NK-92 treated with Interleukin-12 subunit alpha and Interleukin-12 subunit beta, amount 100 ng/mL, for 24 hours (cell line): ENCODE results near the gene FHDC1.
"Not testable (repeated sequence)": the region's sequence is repeated elsewhere in the genome, so short reads cannot be mapped to it uniquely, and the experiment has no call there.

Source experiments
- DNase-seq: peaks from one replicate; lab custom pipeline; 2025; lab: John Stamatoyannopoulos, UW

The FHDC1 gene, protein sequence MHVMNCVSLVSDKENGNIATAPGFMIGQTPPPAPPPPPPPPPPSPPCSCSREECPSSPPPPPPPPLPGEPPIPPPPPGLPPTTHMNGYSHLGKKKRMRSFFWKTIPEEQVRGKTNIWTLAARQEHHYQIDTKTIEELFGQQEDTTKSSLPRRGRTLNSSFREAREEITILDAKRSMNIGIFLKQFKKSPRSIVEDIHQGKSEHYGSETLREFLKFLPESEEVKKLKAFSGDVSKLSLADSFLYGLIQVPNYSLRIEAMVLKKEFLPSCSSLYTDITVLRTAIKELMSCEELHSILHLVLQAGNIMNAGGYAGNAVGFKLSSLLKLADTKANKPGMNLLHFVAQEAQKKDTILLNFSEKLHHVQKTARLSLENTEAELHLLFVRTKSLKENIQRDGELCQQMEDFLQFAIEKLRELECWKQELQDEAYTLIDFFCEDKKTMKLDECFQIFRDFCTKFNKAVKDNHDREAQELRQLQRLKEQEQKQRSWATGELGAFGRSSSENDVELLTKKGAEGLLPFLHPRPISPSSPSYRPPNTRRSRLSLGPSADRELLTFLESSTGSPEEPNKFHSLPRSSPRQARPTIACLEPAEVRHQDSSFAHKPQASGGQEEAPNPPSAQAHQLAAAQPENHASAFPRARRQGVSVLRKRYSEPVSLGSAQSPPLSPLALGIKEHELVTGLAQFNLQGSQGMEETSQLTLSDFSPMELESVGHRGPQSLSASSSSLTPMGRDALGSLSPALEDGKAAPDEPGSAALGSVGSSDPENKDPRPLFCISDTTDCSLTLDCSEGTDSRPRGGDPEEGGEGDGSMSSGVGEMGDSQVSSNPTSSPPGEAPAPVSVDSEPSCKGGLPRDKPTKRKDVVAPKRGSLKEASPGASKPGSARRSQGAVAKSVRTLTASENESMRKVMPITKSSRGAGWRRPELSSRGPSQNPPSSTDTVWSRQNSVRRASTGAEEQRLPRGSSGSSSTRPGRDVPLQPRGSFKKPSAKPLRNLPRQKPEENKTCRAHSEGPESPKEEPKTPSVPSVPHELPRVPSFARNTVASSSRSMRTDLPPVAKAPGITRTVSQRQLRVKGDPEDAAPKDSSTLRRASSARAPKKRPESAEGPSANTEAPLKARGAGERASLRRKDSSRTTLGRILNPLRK

DNA sequence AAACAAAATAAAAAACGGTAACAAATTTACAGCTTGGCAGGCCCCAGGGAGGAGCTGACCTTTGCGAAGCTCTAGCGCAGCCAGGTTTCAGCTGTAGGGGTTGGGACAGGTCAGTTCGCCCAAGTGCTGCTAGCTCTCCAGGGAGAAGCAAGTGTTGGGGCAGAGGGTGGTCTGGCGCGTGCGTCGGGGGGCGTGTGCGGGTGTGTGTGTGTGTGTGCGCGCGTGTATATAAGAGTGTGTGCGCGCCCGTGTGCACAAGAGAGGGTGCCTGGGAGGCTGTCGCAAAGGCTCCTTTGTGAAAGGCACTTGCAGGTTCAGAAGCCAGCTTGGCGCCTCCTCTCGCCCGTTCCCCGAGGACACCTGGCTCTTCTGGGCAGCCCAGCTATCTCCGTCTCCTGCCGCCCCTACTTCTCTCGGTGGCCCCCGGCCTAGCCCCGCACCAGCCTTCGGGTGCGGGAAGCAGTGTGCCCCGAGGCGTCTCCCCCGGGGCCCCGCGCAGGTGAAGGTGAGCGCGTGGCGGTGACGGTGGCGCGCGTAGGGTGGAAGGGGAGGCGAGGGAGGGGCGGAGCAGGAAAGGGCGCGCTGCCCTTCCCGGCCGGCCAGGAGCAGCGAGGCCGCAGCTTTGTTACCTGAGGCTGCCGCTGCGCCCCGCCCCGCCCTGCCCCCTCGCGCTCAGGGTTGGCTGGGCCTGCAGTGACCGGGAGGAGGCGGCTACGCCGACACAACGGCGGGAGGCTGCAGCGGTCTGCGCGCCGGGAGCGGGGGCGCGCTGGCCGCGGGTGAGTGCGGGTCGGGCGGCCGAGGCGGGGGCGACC lies at the start of gene FHDC1:
TSS of gene FHDC1 (plus strand) at position 693 of the 815 bp plus-strand sequence. CDS start 6,735 bp downstream, outside the sequence.
- DNase-seq, result no peak

DNA sequence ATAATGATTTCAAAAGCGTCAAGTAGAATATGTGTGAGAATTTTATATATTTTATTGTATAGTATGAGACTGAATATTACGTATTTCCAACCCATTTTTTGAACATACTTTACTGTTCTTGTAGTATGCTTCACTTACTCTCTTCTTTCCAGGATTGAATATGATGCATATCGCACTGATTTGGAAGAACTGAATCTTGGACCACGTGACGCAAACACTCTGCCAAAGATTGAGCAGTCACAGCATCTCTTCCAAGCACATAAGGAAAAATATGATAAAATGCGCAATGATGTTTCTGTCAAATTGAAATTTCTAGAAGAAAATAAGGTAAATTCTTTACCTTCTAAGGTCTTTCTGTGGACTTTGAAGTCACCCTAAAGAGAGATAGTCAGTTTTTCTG lies 48.1 kb upstream of the FHDC1 start:
- no peak for DNase-seq

DNA sequence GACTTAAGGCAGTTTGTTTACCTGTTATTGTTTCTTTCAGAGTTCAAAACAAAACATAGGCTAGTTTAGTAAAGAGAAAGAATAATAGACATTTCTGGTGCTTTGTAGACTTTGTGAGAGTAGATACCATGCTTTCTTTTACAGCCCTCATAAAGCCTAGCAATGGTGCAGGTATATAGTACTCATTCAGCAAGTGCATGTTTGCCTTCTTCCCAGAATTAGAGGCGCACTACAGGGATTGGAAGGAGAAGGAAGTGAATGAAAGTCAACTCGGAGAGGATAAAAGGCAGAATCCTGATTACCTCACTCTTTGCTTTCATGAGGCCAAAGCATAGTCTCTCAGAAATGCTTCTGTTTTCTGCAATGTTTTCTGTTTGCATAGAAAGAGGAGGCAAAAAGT lies 43.1 kb upstream of the FHDC1 start:
- no peak for DNase-seq

DNA sequence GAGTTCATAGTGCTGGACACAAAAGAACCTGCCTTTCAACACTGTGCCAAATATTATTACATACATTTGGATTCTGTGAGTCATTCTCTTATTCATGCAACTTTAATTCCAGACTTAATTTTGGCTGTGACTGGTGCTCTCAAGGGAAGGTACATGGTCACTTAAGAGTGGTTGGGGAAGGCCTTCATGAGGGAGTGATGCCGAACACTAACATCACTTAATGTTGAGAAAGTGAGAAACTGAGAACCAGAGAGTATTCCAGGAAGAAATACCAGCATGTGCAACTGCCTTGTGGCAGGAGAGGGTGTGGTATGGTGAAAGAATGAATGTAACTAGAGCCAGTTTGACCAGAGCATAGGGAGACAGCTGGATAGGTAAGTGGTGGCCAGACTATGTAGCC lies 41.5 kb upstream of the FHDC1 start:
- no peak for DNase-seq

- no peak for DNase-seq
Measured at GRCh38 chr4:152896811-152897210, 39.3 kb upstream of the FHDC1 start.

DNA sequence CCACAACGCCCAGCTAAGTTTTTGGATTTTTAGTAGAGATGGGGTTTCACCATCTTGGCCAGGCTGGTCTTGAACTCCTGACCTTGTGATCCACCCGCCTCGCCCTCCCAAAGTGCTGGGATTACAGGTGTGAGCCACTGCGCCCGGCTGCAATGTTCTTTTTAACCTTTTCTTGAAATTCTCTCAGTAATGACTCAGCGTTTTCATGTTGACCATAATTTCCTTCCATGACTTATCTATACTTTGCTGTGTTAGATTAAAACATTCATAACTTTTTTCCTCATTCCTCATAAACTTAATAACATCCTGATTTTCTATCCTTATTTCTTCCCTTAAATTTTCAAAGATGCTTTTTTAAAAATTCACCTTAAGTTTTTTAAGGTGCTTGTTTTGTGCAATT lies 38.0 kb upstream of the FHDC1 start:
- DNase-seq, result not testable (repeated sequence)

DNA sequence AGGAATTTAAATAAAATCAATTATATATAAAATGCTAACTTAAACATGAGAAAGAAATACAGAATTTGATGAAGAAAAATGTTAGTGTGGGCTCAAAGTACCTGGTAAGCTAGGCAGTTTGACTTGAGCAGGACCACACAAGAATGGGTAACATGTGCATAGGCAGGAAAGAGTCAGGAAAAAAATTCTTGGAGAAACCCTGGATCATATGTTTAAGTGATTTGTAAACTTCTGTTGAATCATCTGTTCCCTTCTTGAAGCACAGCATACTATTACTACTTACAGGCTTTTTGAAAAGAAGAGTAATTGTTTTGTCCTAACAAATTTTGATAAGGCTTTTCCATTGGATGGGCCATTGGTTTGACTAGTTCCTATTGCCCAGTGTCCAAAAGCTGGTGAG lies 37.5 kb upstream of the FHDC1 start:
- no peak for DNase-seq

GRCh38 chr4:152900395-152900794 lies 35.7 kb upstream of the FHDC1 start:
- DNase-seq, result no peak

DNA sequence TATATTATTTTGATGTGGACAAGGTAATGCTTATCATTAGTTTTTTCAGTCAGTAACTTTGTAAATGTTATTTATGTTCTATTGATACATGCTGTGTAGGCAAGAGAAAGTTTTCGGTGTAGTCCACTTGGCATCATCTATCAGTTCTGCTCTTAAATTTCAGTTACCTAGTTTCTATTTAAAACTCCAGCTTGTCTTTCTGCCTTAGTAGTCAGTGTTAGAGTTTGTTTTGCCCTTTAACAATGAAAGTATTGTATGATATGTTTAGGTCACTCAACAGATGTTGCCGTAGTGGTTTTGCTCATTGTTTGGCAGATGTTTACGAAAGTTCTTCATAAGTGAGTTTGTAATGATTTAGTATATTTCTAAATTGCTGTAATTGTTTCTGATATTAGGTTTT lies 34.9 kb upstream of the FHDC1 start:
- DNase-seq, result no peak

DNA sequence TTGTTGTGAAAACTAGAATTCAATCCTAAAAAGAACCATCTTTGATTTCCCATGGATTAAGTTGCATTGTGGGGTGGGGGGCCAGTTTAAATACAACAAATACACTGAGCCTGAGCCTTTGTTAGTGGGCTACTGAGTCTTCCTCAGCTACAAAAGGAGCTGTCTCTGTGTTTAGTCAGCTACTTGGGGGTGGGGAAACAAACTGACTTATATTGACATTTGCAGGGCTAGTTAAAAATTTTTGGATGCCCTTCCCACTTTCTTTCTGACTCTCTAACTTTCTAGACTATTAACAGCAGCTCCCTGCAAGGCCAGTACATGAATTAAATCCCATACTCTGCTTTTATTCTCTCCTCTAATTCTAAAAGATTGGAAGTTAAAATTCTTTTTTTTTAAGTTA lies 32.5 kb upstream of the FHDC1 start:
- DNase-seq, result no peak

DNA sequence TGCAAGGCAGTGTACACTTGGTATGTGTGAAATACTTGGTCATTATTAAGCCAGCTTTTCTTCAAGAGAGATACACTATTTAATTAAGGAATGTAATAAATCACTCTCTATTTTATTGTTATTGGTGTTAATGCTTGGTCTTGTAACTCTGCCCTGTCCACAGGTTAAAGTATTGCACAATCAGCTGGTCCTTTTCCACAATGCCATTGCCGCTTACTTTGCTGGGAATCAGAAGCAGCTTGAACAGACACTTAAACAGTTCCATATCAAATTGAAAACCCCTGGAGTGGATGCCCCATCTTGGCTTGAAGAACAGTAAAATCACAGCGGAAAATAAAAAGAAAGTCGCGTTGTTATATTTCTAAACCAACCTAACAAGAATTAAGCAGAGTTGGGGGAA lies 26.2 kb upstream of the FHDC1 start:
- DNase-seq, result no peak

- no peak for DNase-seq
Measured at GRCh38 chr4:152910521-152910920, 25.6 kb upstream of the FHDC1 start.

DNA sequence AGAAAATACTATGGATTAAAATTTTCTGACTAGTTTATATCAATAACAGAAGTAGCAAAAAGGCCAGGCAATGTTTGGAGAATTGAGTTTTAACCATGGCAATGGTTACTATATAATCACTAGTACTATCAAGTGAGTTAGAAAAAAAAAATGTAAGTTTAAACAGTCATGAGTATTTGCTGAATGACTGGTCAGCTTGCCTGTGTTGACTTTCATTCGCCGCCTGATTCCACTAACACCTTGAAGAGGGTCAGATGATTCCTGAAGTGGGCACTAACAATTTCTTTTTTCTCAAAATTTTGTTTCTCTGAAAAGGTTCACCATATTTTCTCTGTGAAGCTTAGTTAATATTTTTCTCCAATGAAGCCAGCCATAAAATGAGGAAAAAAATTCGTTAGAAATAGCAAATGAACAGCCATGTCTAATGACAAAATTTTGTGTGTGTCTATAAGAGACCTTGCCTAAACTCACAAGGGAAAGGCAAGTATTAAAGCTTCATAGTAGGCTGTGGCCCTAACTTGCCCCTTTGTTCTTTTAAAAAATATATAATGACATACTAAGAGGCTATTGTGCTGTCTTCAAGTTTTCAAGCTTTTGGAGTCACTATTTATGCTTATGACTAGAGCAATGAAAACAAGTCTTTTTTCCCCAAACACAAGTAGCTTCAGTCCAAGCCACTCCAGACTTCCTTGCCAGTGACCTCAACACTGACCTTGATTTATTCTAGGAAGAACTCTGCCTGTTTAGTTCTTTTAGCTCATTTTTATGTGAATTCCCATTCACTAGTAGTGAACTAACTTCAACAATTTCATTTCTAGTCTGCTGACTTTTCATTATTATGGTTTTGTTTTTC lies 18.4 kb upstream of the FHDC1 start:
- no peak for DNase-seq

- DNase-seq, result no peak
Measured at GRCh38 chr4:152919826-152920225, 16.3 kb upstream of the FHDC1 start.

GRCh38 chr4:152920768-152921167 lies 15.4 kb upstream of the FHDC1 start:
- DNase-seq, result no peak

DNA sequence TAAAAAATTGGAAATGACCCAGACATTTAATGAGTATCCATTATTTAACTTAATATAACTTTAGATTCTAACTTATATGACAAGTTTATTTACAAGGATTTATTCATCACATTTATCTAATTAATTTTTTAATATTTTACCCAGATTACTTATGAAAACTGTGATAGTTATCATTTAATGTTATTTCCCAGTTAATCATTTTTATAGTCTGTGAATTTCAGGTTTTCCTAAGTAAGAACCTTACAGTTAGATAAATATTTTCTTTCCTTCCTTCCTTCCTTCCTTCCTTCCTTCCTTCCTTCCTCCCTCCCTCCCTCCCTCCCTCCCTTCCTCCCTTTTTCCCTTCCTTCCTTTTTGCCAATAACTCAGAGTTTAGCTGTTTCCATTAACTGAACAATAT lies 14.8 kb upstream of the FHDC1 start:
- no peak for DNase-seq

DNA sequence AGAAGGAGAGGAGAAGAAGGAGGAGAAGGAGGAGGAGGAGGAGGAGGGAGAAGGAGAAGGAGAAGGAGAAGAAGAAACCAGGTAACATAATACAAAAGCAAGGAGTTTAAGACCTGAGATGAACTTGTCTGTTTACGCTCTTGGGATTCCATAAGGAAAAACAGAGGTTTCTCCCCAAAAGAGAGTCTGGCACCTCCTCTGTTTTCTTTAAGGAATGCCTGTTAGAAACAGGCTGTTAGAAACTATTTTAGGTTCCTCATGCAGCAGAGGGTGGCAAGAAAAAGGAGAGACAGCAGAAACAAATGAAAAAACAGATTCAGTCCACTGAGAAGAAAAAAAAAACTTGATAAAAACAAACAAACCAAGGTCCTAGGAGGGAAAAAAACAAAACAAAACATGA lies 10.3 kb upstream of the FHDC1 start:
- DNase-seq, result no peak

DNA sequence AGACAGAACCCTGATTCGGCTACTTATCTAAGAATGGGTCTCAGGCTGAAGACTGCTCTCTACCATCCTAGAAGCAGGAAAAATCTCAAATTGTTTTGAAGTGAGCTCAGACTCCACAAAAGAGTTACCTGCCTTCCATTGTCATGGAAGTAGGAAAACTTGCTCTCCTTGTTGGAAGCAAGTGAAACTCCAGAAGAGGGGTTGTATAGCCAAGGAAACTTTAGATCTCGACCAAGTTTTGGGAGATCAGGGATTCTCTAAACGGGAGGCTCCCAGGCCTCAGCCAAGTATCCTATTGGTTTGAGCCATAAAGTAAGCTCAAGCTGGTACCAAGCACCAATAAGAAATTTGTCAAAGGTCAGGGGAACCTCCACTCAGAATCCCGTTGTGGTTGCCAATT lies 9.2 kb upstream of the FHDC1 start:
- no peak for DNase-seq

- no peak for DNase-seq
Measured at GRCh38 chr4:152927737-152928136, 8.4 kb upstream of the FHDC1 start.

DNA sequence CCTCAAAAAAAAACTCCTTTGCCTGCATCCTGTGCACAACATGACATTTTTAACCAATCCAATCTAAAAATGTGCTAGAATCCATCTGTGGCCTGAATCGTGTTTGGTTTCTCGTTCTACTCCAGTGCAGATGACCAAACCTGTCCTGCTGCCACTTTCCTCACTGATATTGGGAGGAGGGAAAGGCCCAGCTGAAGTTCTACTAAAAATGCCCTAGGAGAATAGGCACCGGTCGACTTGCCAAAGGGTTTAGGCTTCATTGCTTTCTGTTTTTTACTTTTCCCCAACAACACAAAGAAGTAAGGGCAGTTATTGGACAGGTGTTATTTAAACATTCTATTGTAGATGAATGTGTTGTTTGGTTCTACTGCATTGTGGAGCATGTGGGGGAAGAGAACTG lies 7.8 kb upstream of the FHDC1 start:
- no peak for DNase-seq

- DNase-seq, result peak; percentile 8
Measured at GRCh38 chr4:152929888-152930287, 6.2 kb upstream of the FHDC1 start.
